HEK293 (cell line): ENCODE results near the gene PGP.

Source experiments
- CTCF ChIA-PET: fragments of 350-600 bp; formaldehyde crosslinking; extraction: SDS; loops from one replicate; lab custom pipeline; 2021; ENCODE audit warnings: antibody characterized with exemption; lab: Yijun Ruan, JAX
- POLR2A ChIA-PET: fragments of 300-600 bp; formaldehyde crosslinking; extraction: SDS; loops from one replicate; lab custom pipeline; 2020; ENCODE audit warnings: antibody characterized with exemption, inconsistent platforms; lab: Yijun Ruan, JAX
- H3K27ac ChIP-seq: fragments of 200-500 bp; sonication (Bioruptor generic); 2 replicates; pipeline ENCODE4 v1.5.1; 2014; ENCODE audit warnings: low read depth, low read length, control low read depth, inconsistent platforms; ENCODE audit errors: extremely low read depth
- H3K36me3 ChIP-seq, 2 experiments: fragments of 200-500 bp in 1 of 2; sonication (Bioruptor generic) in 1 of 2; 1 replicate in 1 of 2; 2 replicates in 1 of 2; pipeline ENCODE4 v1.5.1; 2014 to 2017; ENCODE audit warnings: inconsistent platforms in 2 of 2, low read length in 2 of 2; ENCODE audit not compliant: control insufficient read depth in 2 of 2, insufficient read depth in 1 of 2
- H3K4me1 ChIP-seq: fragments of 200-500 bp; sonication (Bioruptor generic); 2 replicates; pipeline ENCODE4 v1.5.1; 2014; ENCODE audit warnings: mild to moderate bottlenecking, low read length, inconsistent platforms; ENCODE audit not compliant: control insufficient read depth, insufficient read depth
- H3K4me3 ChIP-seq: 2 replicates; pipeline ENCODE4 v1.5.1; 2011; ENCODE audit warnings: low read depth, mild to moderate bottlenecking, control low read depth, low read length, moderate library complexity
- H3K9me3 ChIP-seq: fragments of 200-500 bp; sonication (Bioruptor generic); 2 replicates; pipeline ENCODE4 v1.5.1; 2014; ENCODE audit warnings: low read depth, low read length, inconsistent platforms; ENCODE audit not compliant: control insufficient read depth, insufficient read depth
- GLIS2 ChIP-seq: fragments of 450-650 bp; formaldehyde crosslinking; IDR thresholded peaks from 2 replicates; pipeline ENCODE4 v1.5.1; 2016; ENCODE audit warnings: missing biosample characterization, missing genetic modification characterization
- HOXD13 ChIP-seq: sonication (generic); formaldehyde crosslinking; IDR thresholded peaks from 2 replicates; pipeline ENCODE4 v1.8.0; 2022; ENCODE audit warnings: missing genetic modification reagents, borderline replicate concordance
- MZF1 ChIP-seq: fragments of 450-650 bp; formaldehyde crosslinking; IDR thresholded peaks from 2 replicates; pipeline ENCODE4 v1.5.1; 2017; ENCODE audit warnings: missing biosample characterization, missing genetic modification characterization, borderline replicate concordance
- OSR2 ChIP-seq: fragments of 450-650 bp; formaldehyde crosslinking; IDR thresholded peaks from 2 replicates; pipeline ENCODE4 v1.5.1; 2016; ENCODE audit warnings: missing biosample characterization, missing genetic modification characterization
- PRDM10 ChIP-seq: fragments of 450-650 bp; formaldehyde crosslinking; IDR thresholded peaks from 2 replicates; pipeline ENCODE4 v1.5.1; 2016; ENCODE audit warnings: missing biosample characterization, missing genetic modification characterization
- PRDM2 ChIP-seq: fragments of 450-650 bp; formaldehyde crosslinking; IDR thresholded peaks from 2 replicates; pipeline ENCODE4 v1.5.1; 2016; ENCODE audit warnings: missing biosample characterization, missing genetic modification characterization, borderline replicate concordance
- ZIC2 ChIP-seq: fragments of 450-650 bp; formaldehyde crosslinking; IDR thresholded peaks from 2 replicates; pipeline ENCODE4 v1.5.1; 2016; ENCODE audit warnings: missing biosample characterization, missing genetic modification characterization
- ZNF121 ChIP-seq: fragments of 450-650 bp; formaldehyde crosslinking; IDR thresholded peaks from 2 replicates; pipeline ENCODE4 v1.5.1; 2016; ENCODE audit warnings: missing biosample characterization, missing genetic modification characterization
- ZNF211 ChIP-seq: fragments of 450-650 bp; formaldehyde crosslinking; IDR thresholded peaks from 2 replicates; pipeline ENCODE4 v1.5.1; 2016; ENCODE audit warnings: low read depth, missing biosample characterization, missing genetic modification characterization
- ZNF391 ChIP-seq: fragments of 450-650 bp; formaldehyde crosslinking; IDR thresholded peaks from 2 replicates; pipeline ENCODE4 v1.5.1; 2016; ENCODE audit warnings: low read depth, missing biosample characterization, missing genetic modification characterization, borderline replicate concordance
- ZNF513 ChIP-seq: fragments of 450-650 bp; IDR thresholded peaks from 2 replicates; pipeline ENCODE4 v1.5.1; 2018; ENCODE audit warnings: missing biosample characterization, missing genetic modification characterization
- ZNF768 ChIP-seq: fragments of 450-650 bp; formaldehyde crosslinking; IDR thresholded peaks from 2 replicates; pipeline ENCODE4 v1.5.1; 2018; ENCODE audit warnings: missing biosample characterization, mild to moderate bottlenecking, missing genetic modification characterization
- ZSCAN30 ChIP-seq: fragments of 450-650 bp; IDR thresholded peaks from 2 replicates; pipeline ENCODE4 v1.5.1; 2018; ENCODE audit warnings: missing biosample characterization, mild to moderate bottlenecking, missing genetic modification characterization, moderate library complexity
- TF ChIP-seq, protein P1 (sequence below): fragments of 450-650 bp; formaldehyde crosslinking; IDR thresholded peaks from 2 replicates; pipeline ENCODE4 v1.5.1; 2016; ENCODE audit warnings: missing biosample characterization, missing genetic modification characterization

Gene PGP

GRCh38 chr16:2228161-2228824 lies 13.7 kb upstream of the PGP start:
- Histone ChIP-seq H3K9me3 (no peaks in the 10 kb centered on the region), H3K27ac (0 out of 2 replicates have a peak overlapping the region, but pooled peaks have one; percentile 16), H3K4me3 (no peak overlapping the region), H3K4me1 (0 out of 2 replicates have a peak, but pooled peaks cover 2% of the 10 kb centered on the region)
- TF ChIP-seq PRDM2 (tag by site-specific recombination) (no peak), HOXD13 (CRISPR knock-in tag) (no peak), ZIC2 (tag by site-specific recombination) (no peak), MZF1 (no peak), OSR2 (no peak), GLIS2 (tag by site-specific recombination) (no peak), ZNF211 (no peak), ZNF768 (no peak)
- TF ChIP-seq, all 188 proteins: peak for 0
- CTCF ChIA-PET = no interaction called here
- peaks cover 0 to 68% of the 10 kb centered on the region in 2 experiments; a peak in 2 of 3 replicates for H3K36me3 ChIP-seq
- POLR2A ChIA-PET = interaction anchor here (3.9 kb wide), 1 partner anchor 8 kb away, joined by 17 read pairs; the partner anchor contains the start of gene DNASE1L2

DNA sequence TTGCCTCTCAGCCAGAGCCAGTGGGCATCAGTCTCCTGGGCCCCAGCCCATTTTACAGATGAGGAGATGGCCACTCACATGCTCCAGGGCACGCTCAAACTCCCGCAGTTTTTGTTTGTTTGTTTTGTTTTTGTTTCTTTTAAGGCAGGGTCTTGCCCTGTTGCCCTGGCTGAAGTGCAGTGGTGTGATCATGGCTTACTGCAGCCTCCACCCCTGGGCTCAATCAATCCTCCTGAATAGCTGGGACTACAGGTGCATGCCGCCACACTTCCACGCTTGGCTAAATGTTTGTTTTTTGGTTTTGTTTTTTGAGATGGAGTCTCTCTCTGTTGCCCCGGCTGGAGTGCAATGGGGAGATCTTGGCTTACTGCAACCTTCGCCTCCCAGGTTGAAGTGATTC lies 12.3 kb upstream of the PGP start:
- Histone ChIP-seq H3K27ac (no peak overlapping the region), H3K4me1 (0 out of 2 replicates have a peak, but pooled peaks cover 2% of the 10 kb centered on the region), H3K9me3 (no peaks in the 10 kb centered on the region), H3K4me3 (no peak overlapping the region), H3K36me3 (peaks cover 0 to 54% of the 10 kb centered on the region in 2 experiments; a peak in 2 of 3 replicates)
- POLR2A ChIA-PET = interaction anchor here (0.6 to 3.9 kb wide), 6 partner anchors 9 to 71 kb away, joined by 3 to 17 read pairs (median 6); partner anchors contain the start of genes DNASE1L2, ECI1, MLST8 and TRAF7
- CTCF ChIA-PET = no interaction called here
- TF ChIP-seq, protein P1, sequence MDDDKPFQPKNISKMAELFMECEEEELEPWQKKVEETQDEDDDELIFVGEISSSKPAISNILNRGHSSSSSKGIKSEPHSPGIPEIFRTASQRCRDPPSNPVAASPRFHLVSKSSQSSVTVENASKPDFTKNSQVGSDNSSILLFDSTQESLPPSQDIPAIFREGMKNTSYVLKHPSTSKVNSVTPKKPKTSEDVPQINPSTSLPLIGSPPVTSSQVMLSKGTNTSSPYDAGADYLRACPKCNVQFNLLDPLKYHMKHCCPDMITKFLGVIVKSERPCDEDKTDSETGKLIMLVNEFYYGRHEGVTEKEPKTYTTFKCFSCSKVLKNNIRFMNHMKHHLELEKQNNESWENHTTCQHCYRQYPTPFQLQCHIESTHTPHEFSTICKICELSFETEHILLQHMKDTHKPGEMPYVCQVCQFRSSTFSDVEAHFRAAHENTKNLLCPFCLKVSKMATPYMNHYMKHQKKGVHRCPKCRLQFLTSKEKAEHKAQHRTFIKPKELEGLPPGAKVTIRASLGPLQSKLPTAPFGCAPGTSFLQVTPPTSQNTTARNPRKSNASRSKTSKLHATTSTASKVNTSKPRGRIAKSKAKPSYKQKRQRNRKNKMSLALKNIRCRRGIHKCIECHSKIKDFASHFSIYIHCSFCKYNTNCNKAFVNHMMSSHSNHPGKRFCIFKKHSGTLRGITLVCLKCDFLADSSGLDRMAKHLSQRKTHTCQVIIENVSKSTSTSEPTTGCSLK (tag by site-specific recombination) = no peak
- TF ChIP-seq ZNF121 (tag by site-specific recombination) = peak; percentile 94

DNA sequence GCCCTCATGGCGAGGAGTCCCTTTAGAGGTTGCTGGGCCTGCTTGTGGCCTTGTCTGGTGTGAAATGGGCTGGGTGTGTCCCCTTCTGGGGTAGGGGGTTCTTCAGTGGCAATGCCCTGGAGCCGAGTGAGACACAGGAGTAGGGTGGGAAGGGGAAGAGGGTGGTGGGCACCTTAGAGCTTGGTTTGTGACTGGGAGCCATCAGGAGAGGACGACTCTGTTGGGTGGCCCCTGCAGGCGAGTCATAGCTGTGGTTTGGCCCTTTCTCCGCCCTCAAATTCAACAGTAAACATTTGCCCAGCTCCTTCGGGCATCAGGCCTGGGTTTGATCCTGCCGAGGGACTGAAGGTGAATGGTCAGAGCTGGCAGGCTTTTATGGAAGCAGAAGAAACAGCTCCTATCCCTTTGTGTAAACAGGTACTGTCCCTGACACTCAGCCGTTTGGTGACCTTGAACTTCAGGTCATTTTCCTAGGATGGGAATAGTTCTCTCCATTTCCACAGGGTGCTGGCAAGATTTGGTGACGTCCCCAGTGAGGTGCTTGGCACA lies 11.7 kb upstream of the PGP start:
- CTCF ChIA-PET = interaction anchor here (0.6 to 0.7 kb wide), 3 partner anchors 29 to 128 kb away, joined by 3 to 5 read pairs (median 4); no protein-coding TSS in a partner anchor
- Histone ChIP-seq H3K4me3 (no peak overlapping the region), H3K9me3 (no peaks in the 10 kb centered on the region), H3K4me1 (0 out of 2 replicates have a peak, but pooled peaks cover 2% of the 10 kb centered on the region), H3K27ac (peak overlapping the region; percentile 22; the same call in 1 of the 2 replicates), H3K36me3 (peaks cover 0 to 48% of the 10 kb centered on the region in 2 experiments; a peak in 2 of 3 replicates)
- POLR2A ChIA-PET = interaction anchor here (0.9 to 3.9 kb wide), 7 partner anchors 10 to 71 kb away, joined by 3 to 17 read pairs (median 5); partner anchors contain the start of genes DNASE1L2, ECI1, MLST8 and PGP
- TF ChIP-seq ZSCAN30 (tag by site-specific recombination) = no peak
- peak; percentile 63 for TF ChIP-seq PRDM10 (tag by site-specific recombination)
- no peak for TF ChIP-seq ZNF391 (tag by site-specific recombination)
- TF ChIP-seq ZNF513 (tag by site-specific recombination) = no peak
